Mesenchymal stem cell (in vitro differentiated cells and primary cell): ENCODE measurements around the gene RCAN2.

ENCODE experiments used
- DNase-seq: peaks from one replicate; pipeline ENCODE4 v3.0.0-alpha.2; 2013
- H2AFZ ChIP-seq: one replicate; pipeline ENCODE4 v1.6.1; 2013; ENCODE audit warnings: low read depth, mild to moderate bottlenecking, control low read depth, inconsistent platforms, low read length, moderate library complexity
- H2AK5ac ChIP-seq: 2 replicates; pipeline ENCODE4 v1.6.1; 2013; ENCODE audit warnings: low read length, moderate library complexity, mild to moderate bottlenecking, inconsistent platforms; ENCODE audit not compliant: severe bottlenecking
- H2BK120ac ChIP-seq: one replicate; pipeline ENCODE4 v1.6.1; 2013; ENCODE audit warnings: low read depth, mild to moderate bottlenecking, inconsistent platforms, low read length, moderate library complexity
- H2BK12ac ChIP-seq, 2 experiments: one replicate each; pipeline ENCODE4 v1.6.1; 2013; ENCODE audit warnings: inconsistent platforms in 2 of 2, low read length in 2 of 2, mild to moderate bottlenecking in 2 of 2, moderate library complexity in 2 of 2, control low read depth in 1 of 2
- H2BK15ac ChIP-seq: one replicate; pipeline ENCODE4 v1.6.1; 2013; ENCODE audit warnings: mild to moderate bottlenecking, low read depth, inconsistent platforms; ENCODE audit not compliant: poor library complexity, severe bottlenecking
- H2BK5ac ChIP-seq: 2 replicates; pipeline ENCODE4 v1.6.1; 2013; ENCODE audit warnings: low read depth, mild to moderate bottlenecking, low read length, control low read depth, inconsistent platforms; ENCODE audit not compliant: poor library complexity, severe bottlenecking
- H3K14ac ChIP-seq, 2 experiments: one replicate each; pipeline ENCODE4 v1.6.1; 2013; ENCODE audit warnings: inconsistent platforms in 2 of 2, low read length in 2 of 2, control low read depth in 1 of 2, mild to moderate bottlenecking in 1 of 2, moderate library complexity in 1 of 2
- H3K18ac ChIP-seq, 2 experiments: one replicate each; pipeline ENCODE4 v1.6.1; 2013; ENCODE audit warnings: inconsistent platforms in 2 of 2, low read length in 2 of 2, control low read depth in 1 of 2, low read depth in 1 of 2, mild to moderate bottlenecking in 1 of 2
- H3K23ac ChIP-seq, 2 experiments: one replicate each; pipeline ENCODE4 v1.6.1; 2013; ENCODE audit warnings: inconsistent platforms in 2 of 2, low read length in 2 of 2, mild to moderate bottlenecking in 2 of 2, moderate library complexity in 2 of 2, control low read depth in 1 of 2
- H3K27ac ChIP-seq: 2 replicates; pipeline ENCODE4 v1.5.1; 2013; ENCODE audit warnings: mild to moderate bottlenecking, moderate library complexity, low read length, control low read depth, inconsistent platforms; ENCODE audit not compliant: poor library complexity, severe bottlenecking
- H3K27me3 ChIP-seq, 2 experiments: 2 replicates each; pipeline versions ENCODE4 v1.6.1 to v1.7.0; 2013; ENCODE audit warnings: low read length in 2 of 2, mild to moderate bottlenecking in 2 of 2, moderate library complexity in 2 of 2, control low read depth in 1 of 2, inconsistent platforms in 1 of 2; ENCODE audit not compliant: control insufficient read depth in 1 of 2, insufficient read depth in 1 of 2
- H3K36me3 ChIP-seq, 2 experiments: 2 replicates each; pipeline versions ENCODE4 v1.6.1 to v1.7.0; 2013; ENCODE audit warnings: low read length in 2 of 2, control low read depth in 1 of 2, inconsistent platforms in 1 of 2, low read depth in 1 of 2, mild to moderate bottlenecking in 1 of 2; ENCODE audit not compliant: insufficient read depth in 2 of 2, control insufficient read depth in 1 of 2
- H3K4ac ChIP-seq, 2 experiments: one replicate each; pipeline ENCODE4 v1.6.1; 2013; ENCODE audit warnings: inconsistent platforms in 2 of 2, low read length in 2 of 2, mild to moderate bottlenecking in 2 of 2, moderate library complexity in 2 of 2, control low read depth in 1 of 2, low read depth in 1 of 2
- H3K4me1 ChIP-seq: 2 replicates; pipeline ENCODE4 v1.6.1; 2013; ENCODE audit warnings: low read depth, low read length, control low read depth; ENCODE audit not compliant: control insufficient read depth, insufficient read depth
- H3K4me2 ChIP-seq: 2 replicates; pipeline ENCODE4 v1.6.1; 2013; ENCODE audit warnings: low read length, mild to moderate bottlenecking, inconsistent platforms; ENCODE audit not compliant: poor library complexity, severe bottlenecking
- H3K4me3 ChIP-seq, 2 experiments: 2 replicates each; pipeline versions ENCODE4 v1.5.1 to v1.7.0; 2013; ENCODE audit warnings: low read length in 2 of 2, mild to moderate bottlenecking in 2 of 2, control low read depth in 1 of 2, low read depth in 1 of 2; ENCODE audit not compliant: insufficient read depth in 1 of 2
- H3K79me1 ChIP-seq: replicated peaks from 2 replicates; pipeline ENCODE4 v1.6.1; 2013; ENCODE audit warnings: mild to moderate bottlenecking, control low read depth, low read length, inconsistent platforms; ENCODE audit not compliant: poor library complexity, severe bottlenecking
- H3K9ac ChIP-seq: 2 replicates; pipeline ENCODE4 v1.7.0; 2013; ENCODE audit warnings: mild to moderate bottlenecking, low read length, moderate library complexity
- H3K9me3 ChIP-seq: 2 replicates; pipeline ENCODE4 v1.7.0; 2013; ENCODE audit warnings: mild to moderate bottlenecking, low read length; ENCODE audit not compliant: control insufficient read depth
- H4K8ac ChIP-seq: one replicate; pipeline ENCODE4 v1.6.1; 2013; ENCODE audit warnings: inconsistent platforms, mild to moderate bottlenecking, low read length, moderate library complexity
- H4K91ac ChIP-seq: one replicate; pipeline ENCODE4 v1.6.1; 2013; ENCODE audit warnings: mild to moderate bottlenecking, low read length, inconsistent platforms
- WGBS: methylation state at CpG from one replicate; pipeline ENCODE4 v1.1.7; 2013; ENCODE audit warnings: mixed read lengths; 5-methylcytosine and 5-hydroxymethylcytosine counted together

RCAN2 gene

GRCh38 chr6:46287681-46288080, 203.6 kb downstream of the RCAN2 start:
- no peaks in the 10 kb centered on the region for H3K79me1 ChIP-seq
- H2AFZ ChIP-seq, result no peak overlapping the region
- H3K36me3 ChIP-seq, result no peaks in the 10 kb centered on the region
- no peak overlapping the region for H2BK15ac ChIP-seq
- H3K4me1 ChIP-seq, result no peaks in the 10 kb centered on the region
- no peak overlapping the region for H3K23ac ChIP-seq
- no peak overlapping the region for H4K91ac ChIP-seq
- no peaks in the 10 kb centered on the region for H3K9me3 ChIP-seq
- 85% methylated on average over 1 of the region's 5 CpGs for WGBS
- no peak overlapping the region for H3K18ac ChIP-seq
- no peak overlapping the region for H2BK120ac ChIP-seq
- H2BK5ac ChIP-seq, result no peak overlapping the region
- no peak overlapping the region for H3K9ac ChIP-seq
- H4K8ac ChIP-seq, result no peak overlapping the region
- no peak overlapping the region for H3K14ac ChIP-seq
- H3K27ac ChIP-seq, result no peak overlapping the region
- H3K27me3 ChIP-seq, result peaks cover 0 to 3% of the 10 kb centered on the region in 2 experiments
- no peak overlapping the region for H2BK12ac ChIP-seq
- H2AK5ac ChIP-seq, result no peak overlapping the region
- H3K4me3 ChIP-seq, result no peak overlapping the region
- no peak overlapping the region for H3K4ac ChIP-seq
- no peak for DNase-seq
- no peak overlapping the region for H3K4me2 ChIP-seq

DNA sequence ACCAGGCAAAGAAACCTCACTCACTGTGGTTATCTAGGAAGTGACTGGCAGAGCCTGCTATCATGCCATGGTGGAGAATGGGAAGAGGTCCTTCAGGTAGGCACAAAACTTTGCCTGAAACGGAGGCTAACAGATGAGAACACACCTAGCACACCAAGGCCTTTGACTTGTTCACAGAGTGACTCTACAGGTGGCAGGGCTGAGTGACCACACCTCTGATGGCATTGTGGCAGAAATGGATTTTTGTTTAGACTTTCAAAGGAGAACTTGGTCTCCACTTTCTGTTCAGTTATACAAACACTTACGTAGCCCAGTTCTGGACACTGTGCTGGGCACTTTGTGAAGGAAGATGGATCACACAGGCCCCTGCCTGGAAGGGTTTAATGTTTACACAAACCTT, 204.2 kb downstream of the RCAN2 start:
- Histone ChIP-seq H3K9ac (no peak overlapping the region), H2AK5ac (no peak overlapping the region), H3K9me3 (no peaks in the 10 kb centered on the region), H3K36me3 (no peaks in the 10 kb centered on the region), H3K4ac (no peak overlapping the region), H3K4me1 (no peaks in the 10 kb centered on the region), H3K27me3 (peaks cover 0 to 3% of the 10 kb centered on the region in 2 experiments), H3K27ac (no peak overlapping the region), H2BK120ac (no peak overlapping the region), H2AFZ (no peak overlapping the region), H3K4me3 (no peak overlapping the region), H4K8ac (no peak overlapping the region), H2BK12ac (no peak overlapping the region), H3K79me1 (no peaks in the 10 kb centered on the region), H4K91ac (no peak overlapping the region), H2BK5ac (no peak overlapping the region), H3K23ac (no peak overlapping the region), H3K14ac (no peak overlapping the region), H3K4me2 (no peak overlapping the region), H3K18ac (no peak overlapping the region), H2BK15ac (no peak overlapping the region)
- DNase-seq, result no peak
- WGBS, result 85% methylated on average over 2 of the region's 2 CpGs

GRCh38 chr6:46284475-46284874, 206.8 kb downstream of the RCAN2 start:
- H3K4me1 ChIP-seq, result no peaks in the 10 kb centered on the region
- no peak overlapping the region for H3K14ac ChIP-seq
- no peak for DNase-seq
- H3K27me3 ChIP-seq, result no peaks in the 10 kb centered on the region
- H2BK12ac ChIP-seq, result no peak overlapping the region
- H3K4ac ChIP-seq, result no peak overlapping the region
- no peak overlapping the region for H3K27ac ChIP-seq
- no peak overlapping the region for H3K4me2 ChIP-seq
- no peak overlapping the region for H2BK15ac ChIP-seq
- 74% methylated on average over 2 of the region's 2 CpGs for WGBS
- H3K9me3 ChIP-seq, result no peaks in the 10 kb centered on the region
- no peak overlapping the region for H2BK5ac ChIP-seq
- no peaks in the 10 kb centered on the region for H3K79me1 ChIP-seq
- no peak overlapping the region for H3K18ac ChIP-seq
- no peak overlapping the region for H2BK120ac ChIP-seq
- no peak overlapping the region for H4K8ac ChIP-seq
- no peak overlapping the region for H3K23ac ChIP-seq
- H3K9ac ChIP-seq, result no peak overlapping the region
- no peak overlapping the region for H2AK5ac ChIP-seq
- no peak overlapping the region for H2AFZ ChIP-seq
- no peak overlapping the region for H4K91ac ChIP-seq
- no peaks in the 10 kb centered on the region for H3K36me3 ChIP-seq
- no peak overlapping the region for H3K4me3 ChIP-seq

DNA sequence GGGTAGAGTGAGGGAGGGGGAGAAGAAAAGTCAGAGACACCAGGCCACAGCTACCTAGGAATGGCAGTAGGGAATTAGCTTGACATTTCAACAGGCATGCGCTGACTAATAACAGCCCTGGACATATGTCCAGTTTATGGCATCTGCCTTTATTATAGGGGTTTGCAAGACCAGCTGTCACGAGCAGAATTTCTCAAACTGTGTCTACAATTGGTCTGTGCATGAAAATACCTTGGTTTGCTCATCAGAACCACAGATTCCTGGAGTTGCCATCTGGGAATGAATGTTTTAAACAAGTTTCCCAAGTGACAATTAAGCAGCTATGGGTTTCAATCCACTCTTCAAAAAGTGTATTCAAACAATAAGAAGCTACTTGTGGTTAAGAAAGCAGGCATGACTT, 210.1 kb downstream of the RCAN2 start:
- Histone ChIP-seq H2BK120ac (no peak overlapping the region), H3K36me3 (no peaks in the 10 kb centered on the region), H2BK15ac (no peak overlapping the region), H3K14ac (no peak overlapping the region), H2AFZ (no peak overlapping the region), H3K27me3 (no peaks in the 10 kb centered on the region), H3K23ac (no peak overlapping the region), H3K9me3 (no peaks in the 10 kb centered on the region), H3K79me1 (no peaks in the 10 kb centered on the region), H3K4me1 (no peaks in the 10 kb centered on the region), H2BK5ac (no peak overlapping the region), H3K27ac (no peak overlapping the region), H2AK5ac (no peak overlapping the region), H3K18ac (no peak overlapping the region), H2BK12ac (no peak overlapping the region), H3K4me3 (no peak overlapping the region), H3K4me2 (no peak overlapping the region), H4K91ac (no peak overlapping the region), H4K8ac (no peak overlapping the region), H3K9ac (no peak overlapping the region), H3K4ac (no peak overlapping the region)
- DNase-seq, result no peak
- 46% methylated on average over 2 of the region's 2 CpGs for WGBS
